ENCODE results near the gene ZNF32. TPM values are rescaled to one million over a fixed set of nuclear protein-coding genes. Genes with fewer than 3 reads are reported as not detected.

ZNF32 gene
- polyA plus RNA-seq, 1 experiment: 57.7 TPM

DNA sequence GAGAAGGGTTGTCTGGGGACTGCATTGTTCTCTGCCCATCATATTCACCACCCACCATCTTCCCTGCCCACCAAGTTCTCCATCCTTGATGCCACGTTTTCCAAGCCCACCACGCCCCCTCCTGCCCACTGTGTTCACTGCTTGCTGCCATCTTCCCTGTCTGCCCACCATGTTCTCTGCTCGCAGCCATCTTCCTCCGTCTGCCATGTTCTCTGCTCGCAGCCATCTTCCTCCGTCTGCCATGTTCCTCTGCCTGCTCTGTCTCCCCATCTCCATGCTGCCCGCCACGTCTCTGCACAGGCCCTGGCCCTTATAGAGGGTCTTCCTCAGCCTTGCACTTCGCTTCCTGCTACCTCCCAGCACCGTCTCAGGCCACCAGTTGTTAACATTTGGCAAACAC, 30.0 kb upstream of the ZNF32 start:
- ChIA-PET CTCF (no interaction called here), POLR2A (no interaction called here)
- no peak overlapping the region for H3K27ac ChIP-seq (ENCODE audit: low read depth, low read length)
- no peak for DNase-seq (ENCODE audit: low read depth, low spot score)
- TF ChIP-seq, protein P1, sequence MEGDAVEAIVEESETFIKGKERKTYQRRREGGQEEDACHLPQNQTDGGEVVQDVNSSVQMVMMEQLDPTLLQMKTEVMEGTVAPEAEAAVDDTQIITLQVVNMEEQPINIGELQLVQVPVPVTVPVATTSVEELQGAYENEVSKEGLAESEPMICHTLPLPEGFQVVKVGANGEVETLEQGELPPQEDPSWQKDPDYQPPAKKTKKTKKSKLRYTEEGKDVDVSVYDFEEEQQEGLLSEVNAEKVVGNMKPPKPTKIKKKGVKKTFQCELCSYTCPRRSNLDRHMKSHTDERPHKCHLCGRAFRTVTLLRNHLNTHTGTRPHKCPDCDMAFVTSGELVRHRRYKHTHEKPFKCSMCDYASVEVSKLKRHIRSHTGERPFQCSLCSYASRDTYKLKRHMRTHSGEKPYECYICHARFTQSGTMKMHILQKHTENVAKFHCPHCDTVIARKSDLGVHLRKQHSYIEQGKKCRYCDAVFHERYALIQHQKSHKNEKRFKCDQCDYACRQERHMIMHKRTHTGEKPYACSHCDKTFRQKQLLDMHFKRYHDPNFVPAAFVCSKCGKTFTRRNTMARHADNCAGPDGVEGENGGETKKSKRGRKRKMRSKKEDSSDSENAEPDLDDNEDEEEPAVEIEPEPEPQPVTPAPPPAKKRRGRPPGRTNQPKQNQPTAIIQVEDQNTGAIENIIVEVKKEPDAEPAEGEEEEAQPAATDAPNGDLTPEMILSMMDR (IDR thresholded peaks at IDR 0.05; ENCODE audit: low read depth, low read length): no peak
- no peaks in the 10 kb centered on the region for H3K27me3 ChIP-seq (ENCODE audit: control insufficient read depth, insufficient read depth, low read length)
- peaks cover 5% of the 10 kb centered on the region; the same call in 1 of the 2 replicates for H3K9me3 ChIP-seq (ENCODE audit: control insufficient read depth, insufficient read depth, low read length)
- no peak overlapping the region for H3K4me3 ChIP-seq (ENCODE audit: low read depth, low read length)

DNA sequence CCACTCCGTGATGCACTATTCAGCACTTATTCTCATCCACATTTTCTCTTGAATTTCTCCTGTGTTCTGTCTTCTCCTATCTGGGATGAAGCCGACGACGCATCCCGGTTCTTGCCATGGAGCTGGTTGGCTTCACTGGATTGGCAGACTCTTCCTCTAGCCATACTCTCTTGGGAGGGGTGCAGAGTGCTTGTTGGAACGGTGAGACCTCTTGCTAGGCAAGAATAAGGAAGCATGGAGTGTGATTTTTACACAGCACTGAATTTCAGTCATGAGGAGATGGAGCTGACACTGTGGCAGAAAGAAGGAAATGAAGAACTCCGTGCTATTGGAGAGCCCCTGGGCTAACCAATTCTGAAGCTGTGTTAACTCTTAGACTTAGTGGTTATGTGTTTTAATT, 28.2 kb upstream of the ZNF32 start:
- TF ChIP-seq, protein P1 (IDR thresholded peaks at IDR 0.05; ENCODE audit: low read depth, low read length): no peak
- Histone ChIP-seq H3K27ac (ENCODE audit: low read depth, low read length) (no peak overlapping the region), H3K4me3 (ENCODE audit: low read depth, low read length) (no peak overlapping the region), H3K27me3 (ENCODE audit: control insufficient read depth, insufficient read depth, low read length) (no peaks in the 10 kb centered on the region), H3K9me3 (ENCODE audit: control insufficient read depth, insufficient read depth, low read length) (peaks cover 5% of the 10 kb centered on the region; the same call in 1 of the 2 replicates)
- ChIA-PET POLR2A (no interaction called here), CTCF (no interaction called here)
- no peak for DNase-seq (ENCODE audit: low read depth, low spot score)

DNA sequence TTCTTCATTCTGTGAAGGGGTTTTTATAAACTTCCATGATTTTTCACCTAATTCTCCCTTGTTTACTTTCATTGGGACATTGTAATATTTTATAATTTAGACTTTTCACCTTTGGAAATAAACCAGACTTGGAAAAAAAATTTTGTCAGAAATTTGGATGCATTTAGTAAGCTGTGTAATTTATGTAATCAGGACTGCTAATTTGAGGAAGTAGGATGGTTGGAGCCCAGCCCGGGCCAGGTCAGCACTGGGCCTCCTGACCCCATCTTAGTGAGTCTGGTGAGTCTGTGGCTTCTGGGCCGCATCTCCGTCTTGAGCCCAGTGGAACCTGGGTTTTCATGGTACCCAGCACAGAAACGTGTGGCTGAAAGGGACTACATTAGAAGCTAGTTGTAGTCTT, 27.6 kb upstream of the ZNF32 start:
- ChIA-PET POLR2A (no interaction called here), CTCF (interaction anchor here (1.4 kb wide), 1 partner anchor 14 kb away, joined by 7 read pairs; no protein-coding TSS in a partner anchor)
- Histone ChIP-seq H3K27ac (ENCODE audit: low read depth, low read length) (no peak overlapping the region), H3K27me3 (ENCODE audit: control insufficient read depth, insufficient read depth, low read length) (peaks cover 2% of the 10 kb centered on the region), H3K9me3 (ENCODE audit: control insufficient read depth, insufficient read depth, low read length) (peaks cover 5% of the 10 kb centered on the region; the same call in 1 of the 2 replicates), H3K4me3 (ENCODE audit: low read depth, low read length) (no peak overlapping the region)
- no peak for DNase-seq (ENCODE audit: low read depth, low spot score)
- TF ChIP-seq, protein P1 (IDR thresholded peaks at IDR 0.05; ENCODE audit: low read depth, low read length): no peak

DNA sequence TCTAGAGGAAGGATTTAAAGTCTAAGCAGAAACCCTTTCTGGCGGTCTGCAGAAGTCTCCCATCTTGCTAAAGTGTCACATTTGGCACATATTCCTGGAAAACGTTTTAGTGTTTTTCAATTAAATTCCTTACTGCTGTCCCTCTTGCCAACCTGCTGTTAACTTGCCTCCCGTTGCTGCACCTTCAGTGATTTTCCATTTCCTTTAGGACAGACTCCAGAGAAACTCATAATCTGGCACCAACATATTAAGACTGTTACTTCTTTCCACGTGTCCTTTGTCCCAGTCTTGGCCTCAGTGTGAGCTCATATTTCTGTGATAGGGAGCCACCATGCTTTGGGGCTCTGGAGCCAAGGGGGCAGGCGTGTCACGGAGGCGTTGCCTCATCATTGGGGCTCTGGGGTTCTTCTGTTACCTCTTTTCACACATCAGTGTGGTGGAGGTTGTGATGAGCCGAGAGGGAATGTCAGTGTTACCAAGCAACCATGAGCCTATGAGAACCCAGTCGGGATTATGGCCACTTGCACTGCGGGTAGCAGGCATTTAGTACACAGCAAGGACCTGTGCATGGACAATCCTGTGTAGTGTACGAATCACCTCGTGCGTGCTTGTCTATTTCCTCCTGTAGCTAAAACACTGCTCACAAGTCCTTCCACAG, 26.0 kb upstream of the ZNF32 start:
- ChIA-PET CTCF (interaction anchor here (3.5 kb wide), 1 partner anchor 711 kb away, joined by 37 read pairs; no protein-coding TSS in a partner anchor), POLR2A (no interaction called here)
- H3K27ac ChIP-seq (ENCODE audit: low read depth, low read length): no peak overlapping the region
- DNase-seq (ENCODE audit: low read depth, low spot score): no peak
- TF ChIP-seq, protein P1 (IDR thresholded peaks at IDR 0.05; ENCODE audit: low read depth, low read length): no peak
- H3K9me3 ChIP-seq (ENCODE audit: control insufficient read depth, insufficient read depth, low read length): peaks cover 5% of the 10 kb centered on the region; the same call in 1 of the 2 replicates
- H3K27me3 ChIP-seq (ENCODE audit: control insufficient read depth, insufficient read depth, low read length): peaks cover 3% of the 10 kb centered on the region
- H3K4me3 ChIP-seq (ENCODE audit: low read depth, low read length): no peak overlapping the region

DNA sequence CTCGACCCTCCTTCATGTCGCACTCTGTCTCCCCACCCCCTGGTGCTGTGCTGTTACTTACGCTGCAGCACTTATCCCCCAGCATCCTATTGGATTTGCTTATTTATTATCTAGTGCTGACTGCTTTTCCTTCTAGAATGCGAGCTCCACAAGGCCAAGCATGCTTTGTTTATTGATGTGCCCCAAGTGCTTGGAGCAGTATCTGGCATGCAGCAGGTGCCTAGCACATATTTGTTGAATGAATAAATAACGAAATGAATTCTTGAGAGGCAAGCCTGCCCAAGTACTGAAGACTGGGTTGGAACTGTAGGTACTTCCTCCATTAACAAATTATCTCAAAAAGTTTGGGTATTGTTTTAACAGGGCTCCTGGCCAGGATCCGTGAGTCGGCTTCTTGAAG, 24.8 kb upstream of the ZNF32 start:
- Histone ChIP-seq H3K4me3 (ENCODE audit: low read depth, low read length) (no peak overlapping the region), H3K9me3 (ENCODE audit: control insufficient read depth, insufficient read depth, low read length) (peaks cover 7% of the 10 kb centered on the region; the same call in 1 of the 2 replicates), H3K27ac (ENCODE audit: low read depth, low read length) (no peak overlapping the region), H3K27me3 (ENCODE audit: control insufficient read depth, insufficient read depth, low read length) (peaks cover 3% of the 10 kb centered on the region)
- no peak for DNase-seq (ENCODE audit: low read depth, low spot score)
- TF ChIP-seq, protein P1 (IDR thresholded peaks at IDR 0.05; ENCODE audit: low read depth, low read length): no peak
- ChIA-PET POLR2A (no interaction called here), CTCF (interaction anchor here (0.7 to 3.5 kb wide), 7 partner anchors 9 to 1017 kb away, joined by 3 to 37 read pairs (median 4); no protein-coding TSS in a partner anchor)
